ENCODE measurements around the gene SLC9A8. TPM values are rescaled to one million over a fixed set of nuclear protein-coding genes. Genes with fewer than 3 reads are reported as not detected.

SLC9A8 gene
- total RNA-seq, 1 experiment from 2014 or later = 6.7 TPM

DNA sequence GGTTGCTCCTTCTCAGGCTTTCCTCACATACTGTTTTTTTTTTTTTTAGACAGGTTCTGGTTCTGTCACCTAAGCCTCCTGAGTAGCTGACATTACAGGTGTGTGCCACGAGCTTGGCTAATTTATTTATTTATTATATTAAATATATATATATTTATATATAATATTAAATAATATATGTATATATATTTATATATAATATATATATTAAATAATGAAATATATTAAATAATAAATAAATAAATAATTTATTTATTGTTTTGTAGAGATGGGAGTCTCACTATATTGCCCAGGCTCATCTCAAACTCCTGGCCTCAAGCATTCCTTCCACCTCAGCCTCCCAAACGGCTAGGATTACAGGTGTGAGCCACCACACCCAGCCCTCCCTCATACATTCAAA, 28.3 kb upstream of the SLC9A8 start:
- intact Hi-C loops (cut with micrococcal nuclease) = no loop called here
- no peaks in the 10 kb centered on the region for H3K79me2 ChIP-seq (ENCODE audit: insufficient read depth, low read length)
- ATAC-seq (no peak), DNase-seq (ENCODE audit: low read depth, low spot score) (no peak)
- TF ChIP-seq CBX3 (IDR thresholded peaks at IDR 0.05; ENCODE audit: low read depth) (no peak), EZH2phosphoT487 (IDR thresholded peaks at IDR 0.05; ENCODE audit: borderline replicate concordance) (no peak), EGR1 (IDR thresholded peaks at IDR 0.05; ENCODE audit: low read depth) (no peak)
- TF ChIP-seq, protein P1, sequence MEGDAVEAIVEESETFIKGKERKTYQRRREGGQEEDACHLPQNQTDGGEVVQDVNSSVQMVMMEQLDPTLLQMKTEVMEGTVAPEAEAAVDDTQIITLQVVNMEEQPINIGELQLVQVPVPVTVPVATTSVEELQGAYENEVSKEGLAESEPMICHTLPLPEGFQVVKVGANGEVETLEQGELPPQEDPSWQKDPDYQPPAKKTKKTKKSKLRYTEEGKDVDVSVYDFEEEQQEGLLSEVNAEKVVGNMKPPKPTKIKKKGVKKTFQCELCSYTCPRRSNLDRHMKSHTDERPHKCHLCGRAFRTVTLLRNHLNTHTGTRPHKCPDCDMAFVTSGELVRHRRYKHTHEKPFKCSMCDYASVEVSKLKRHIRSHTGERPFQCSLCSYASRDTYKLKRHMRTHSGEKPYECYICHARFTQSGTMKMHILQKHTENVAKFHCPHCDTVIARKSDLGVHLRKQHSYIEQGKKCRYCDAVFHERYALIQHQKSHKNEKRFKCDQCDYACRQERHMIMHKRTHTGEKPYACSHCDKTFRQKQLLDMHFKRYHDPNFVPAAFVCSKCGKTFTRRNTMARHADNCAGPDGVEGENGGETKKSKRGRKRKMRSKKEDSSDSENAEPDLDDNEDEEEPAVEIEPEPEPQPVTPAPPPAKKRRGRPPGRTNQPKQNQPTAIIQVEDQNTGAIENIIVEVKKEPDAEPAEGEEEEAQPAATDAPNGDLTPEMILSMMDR (IDR thresholded peaks at IDR 0.05 in 2 of 3, conservative IDR thresholded peaks at IDR 0.05 in 1 of 3; ENCODE audit: borderline replicate concordance in 1 of 3, insufficient read depth in 1 of 3, low read depth in 2 of 3, low read length in 2 of 3) = no peak
- H4K20me1 ChIP-seq (ENCODE audit: insufficient read depth) = no peaks in the 10 kb centered on the region
- RAD21 ChIA-PET (ENCODE audit: low non-redundant PET in 1 of 2, low total read pairs in 2 of 2, uncharacterized antibody in 2 of 2, unreplicated experiment in 2 of 2) = no interaction called here
- H3K4me2 ChIP-seq (ENCODE audit: low read length) = no peak overlapping the region
- POLR2A ChIA-PET = no interaction called here
- peaks cover 0 to 14% of the 10 kb centered on the region in 2 experiments; a peak in 3 of 4 replicates for H3K4me1 ChIP-seq (ENCODE audit: control insufficient read depth in 1 of 2, insufficient read depth in 2 of 2, low read length in 2 of 2)
- H3K27me3 ChIP-seq (ENCODE audit: insufficient read depth, low read length) = no peaks in the 10 kb centered on the region
- no peaks in the 10 kb centered on the region for H3K9me2 ChIP-seq (ENCODE audit: insufficient read depth)
- H2AFZ ChIP-seq (ENCODE audit: low read depth, low read length, poor library complexity, severe bottlenecking) = no peak overlapping the region
- BruUV-seq (replicated peaks) = no TSS peak
- CTCF ChIA-PET = no interaction called here
- no peak overlapping the region for H3K9ac ChIP-seq (ENCODE audit: low read length)
- H3K27ac ChIP-seq (ENCODE audit: low read depth, low read length) = no peak overlapping the region
- no peak overlapping the region for H3K4me3 ChIP-seq (replicated peaks in 1 of 2; ENCODE audit: low read depth in 1 of 2, low read length in 2 of 2)
- no peaks in the 10 kb centered on the region for H3K9me3 ChIP-seq (ENCODE audit: control insufficient read depth in 1 of 2, insufficient read depth in 1 of 2, low read depth in 1 of 2, low read length in 2 of 2)
- no peaks in the 10 kb centered on the region for H3K36me3 ChIP-seq (ENCODE audit: control insufficient read depth in 1 of 2, insufficient read depth in 2 of 2, low read length in 2 of 2)

DNA sequence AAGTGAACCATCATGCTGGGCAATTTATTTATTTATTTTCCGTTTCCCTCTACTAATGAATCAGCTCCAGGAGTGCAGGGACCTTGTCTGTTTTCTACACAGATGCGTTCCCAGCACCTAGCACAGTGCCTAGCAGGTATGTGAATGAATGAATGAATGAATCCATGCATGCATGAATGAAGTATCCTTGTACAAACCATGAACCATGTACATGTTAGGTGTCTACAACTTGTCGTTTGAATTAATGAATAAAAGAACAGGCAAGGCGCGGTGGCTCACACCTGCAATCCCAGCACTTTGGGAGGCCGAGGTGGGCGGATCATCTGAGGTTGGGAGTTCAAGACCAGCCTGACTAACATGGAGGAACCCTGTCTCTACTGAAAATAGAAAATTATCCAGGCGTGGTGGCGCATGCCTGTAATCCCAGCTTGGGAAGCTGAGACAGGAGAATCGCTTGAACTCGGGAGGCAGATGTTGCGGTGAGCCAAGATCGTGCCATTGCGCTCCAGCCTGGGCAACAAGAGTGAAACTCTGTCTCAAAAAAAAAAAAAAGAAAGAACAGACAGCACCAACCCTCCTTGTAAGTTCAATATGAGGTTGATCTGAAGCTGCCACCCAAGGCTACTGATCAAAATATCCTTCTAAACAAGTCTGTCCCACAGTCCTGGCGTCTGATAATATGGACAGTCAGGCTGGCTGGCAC, 27.3 kb upstream of the SLC9A8 start:
- Histone ChIP-seq H3K9me2 (ENCODE audit: insufficient read depth) (no peaks in the 10 kb centered on the region), H3K27me3 (ENCODE audit: insufficient read depth, low read length) (no peaks in the 10 kb centered on the region), H3K9ac (ENCODE audit: low read length) (no peak overlapping the region), H3K27ac (ENCODE audit: low read depth, low read length) (no peak overlapping the region), H3K9me3 (ENCODE audit: control insufficient read depth in 1 of 2, insufficient read depth in 1 of 2, low read depth in 1 of 2, low read length in 2 of 2) (no peaks in the 10 kb centered on the region), H3K4me2 (ENCODE audit: low read length) (no peak overlapping the region), H3K36me3 (ENCODE audit: control insufficient read depth in 1 of 2, insufficient read depth in 2 of 2, low read length in 2 of 2) (no peaks in the 10 kb centered on the region), H3K4me1 (ENCODE audit: control insufficient read depth in 1 of 2, insufficient read depth in 2 of 2, low read length in 2 of 2) (peaks cover 0 to 14% of the 10 kb centered on the region in 2 experiments; a peak in 3 of 4 replicates), H3K4me3 (replicated peaks in 1 of 2; ENCODE audit: low read depth in 1 of 2, low read length in 2 of 2) (no peak overlapping the region), H4K20me1 (ENCODE audit: insufficient read depth) (no peaks in the 10 kb centered on the region), H3K79me2 (ENCODE audit: insufficient read depth, low read length) (no peaks in the 10 kb centered on the region), H2AFZ (ENCODE audit: low read depth, low read length, poor library complexity, severe bottlenecking) (no peak overlapping the region)
- ATAC-seq (no peak), DNase-seq (ENCODE audit: low read depth, low spot score) (no peak)
- intact Hi-C loops (cut with micrococcal nuclease) = loop anchor here (5.0 kb wide), 1 partner anchor 73 kb away; the partner anchor contains the start of gene B4GALT5
- CTCF ChIA-PET = interaction anchor here (0.8 to 2.0 kb wide), 2 partner anchors 99 to 175 kb away, joined by 3 to 7 read pairs; no protein-coding TSS in a partner anchor
- POLR2A ChIA-PET = no interaction called here
- no TSS peak for BruUV-seq (replicated peaks)
- RAD21 ChIA-PET (ENCODE audit: low non-redundant PET in 1 of 2, low total read pairs in 2 of 2, uncharacterized antibody in 2 of 2, unreplicated experiment in 2 of 2) = no interaction called here
- TF ChIP-seq, protein P1 (IDR thresholded peaks at IDR 0.05 in 2 of 3, conservative IDR thresholded peaks at IDR 0.05 in 1 of 3; ENCODE audit: borderline replicate concordance in 1 of 3, insufficient read depth in 1 of 3, low read depth in 2 of 3, low read length in 2 of 3) = no peak
- TF ChIP-seq CEBPB (IDR thresholded peaks at IDR 0.05; ENCODE audit: low read depth) (no peak), SP1 (IDR thresholded peaks at IDR 0.05; ENCODE audit: low read depth) (no peak), POLR2AphosphoS5 (IDR thresholded peaks at IDR 0.05; ENCODE audit: low read depth, low read length) (no peak), ELF1 (IDR thresholded peaks at IDR 0.05; ENCODE audit: borderline replicate concordance, low read depth) (no peak), SRF (IDR thresholded peaks at IDR 0.05; ENCODE audit: low read depth) (no peak), MAX (IDR thresholded peaks at IDR 0.05) (no peak), ZFX (IDR thresholded peaks at IDR 0.05) (no peak)
- TF ChIP-seq, protein P2, sequence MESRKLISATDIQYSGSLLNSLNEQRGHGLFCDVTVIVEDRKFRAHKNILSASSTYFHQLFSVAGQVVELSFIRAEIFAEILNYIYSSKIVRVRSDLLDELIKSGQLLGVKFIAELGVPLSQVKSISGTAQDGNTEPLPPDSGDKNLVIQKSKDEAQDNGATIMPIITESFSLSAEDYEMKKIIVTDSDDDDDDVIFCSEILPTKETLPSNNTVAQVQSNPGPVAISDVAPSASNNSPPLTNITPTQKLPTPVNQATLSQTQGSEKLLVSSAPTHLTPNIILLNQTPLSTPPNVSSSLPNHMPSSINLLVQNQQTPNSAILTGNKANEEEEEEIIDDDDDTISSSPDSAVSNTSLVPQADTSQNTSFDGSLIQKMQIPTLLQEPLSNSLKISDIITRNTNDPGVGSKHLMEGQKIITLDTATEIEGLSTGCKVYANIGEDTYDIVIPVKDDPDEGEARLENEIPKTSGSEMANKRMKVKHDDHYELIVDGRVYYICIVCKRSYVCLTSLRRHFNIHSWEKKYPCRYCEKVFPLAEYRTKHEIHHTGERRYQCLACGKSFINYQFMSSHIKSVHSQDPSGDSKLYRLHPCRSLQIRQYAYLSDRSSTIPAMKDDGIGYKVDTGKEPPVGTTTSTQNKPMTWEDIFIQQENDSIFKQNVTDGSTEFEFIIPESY (IDR thresholded peaks at IDR 0.05; ENCODE audit: extremely low read depth, insufficient replicate concordance, low read length) = no peak
